K562 (cell line): Measurements from ENCODE around the gene PPP4R3A. TPM values are rescaled to one million over a fixed set of nuclear protein-coding genes. Genes with fewer than 3 reads are reported as not detected.

ENCODE experiments used
- ATAC-seq: fragments of 200-7000 bp; cut with Tn5 transposase; 3 replicates; pipeline ENCODE4 v1.9.1; 2020; ENCODE audit warnings: moderate library complexity
- BruUV-seq: library from RNA; stranded (reverse); fragments of 400-500 nt; replicated peaks from 2 replicates; lab custom pipeline; 2021; lab: Mats Ljungman, UMichigan
- CTCF ChIA-PET: fragments of 300-600 bp; formaldehyde crosslinking; extraction: SDS; loops from one replicate; lab custom pipeline; 2021; ENCODE audit warnings: low intra/inter-chr PET ratio; lab: Yijun Ruan, JAX
- POLR2A ChIA-PET: fragments of 300-600, 350-650 bp; sonication (Branson Sonifier 250); formaldehyde crosslinking; extraction: SDS; loops from one replicate; lab custom pipeline; 2021; ENCODE audit warnings: antibody characterized with exemption, inconsistent platforms; lab: Yijun Ruan, JAX
- DNase-seq, 4 experiments: peaks; one replicate each; pipeline versions ENCODE4 v3.0.0 to v3.0.0-alpha.2; 2011 to 2018; ENCODE audit warnings: low spot score in 3 of 4, mixed read lengths in 3 of 4; ENCODE audit errors: extremely low read depth in 1 of 4
- FAIRE-seq: peaks from 2 replicates; lab custom pipeline; 2011; peaks lifted over from hg19 to GRCh38; lab: Jason Lieb, UNC
- H2AFZ ChIP-seq: 2 replicates; pipeline ENCODE4 v1.6.0; 2011; ENCODE audit warnings: low read depth, low read length, control low read depth, inconsistent platforms
- H3K27ac ChIP-seq: fragments of 200-600 bp; 3 replicates; pipeline ENCODE4 v1.8.0; 2011; ENCODE audit warnings: low read depth, mild to moderate bottlenecking, control low read depth, inconsistent platforms, low read length, moderate library complexity, mixed read lengths; ENCODE audit errors: extremely low read depth
- H3K27me3 ChIP-seq, 2 experiments: fragments of 300-600 bp in 1 of 2; 2 replicates in 1 of 2; 3 replicates in 1 of 2; pipeline versions ENCODE4 v1.6.0 to v1.8.0; 2011; ENCODE audit warnings: inconsistent platforms in 2 of 2, low read length in 2 of 2, mild to moderate bottlenecking in 1 of 2, mixed read lengths in 1 of 2, moderate library complexity in 1 of 2; ENCODE audit not compliant: control insufficient read depth in 2 of 2, insufficient read depth in 2 of 2
- H3K36me3 ChIP-seq: fragments of 300-600 bp; 3 replicates; pipeline ENCODE4 v1.8.0; 2011; ENCODE audit warnings: mild to moderate bottlenecking, low read length, inconsistent platforms; ENCODE audit not compliant: control insufficient read depth, insufficient read depth
- H3K4me1 ChIP-seq, 2 experiments: fragments of 200-600 bp in 1 of 2; replicated peaks in 1 of 2; 2 replicates in 1 of 2; 3 replicates in 1 of 2; pipeline versions ENCODE4 v1.5.1 to v1.8.0; 2011; ENCODE audit warnings: inconsistent platforms in 2 of 2, low read length in 2 of 2, mild to moderate bottlenecking in 1 of 2, mixed read lengths in 1 of 2, moderate library complexity in 1 of 2; ENCODE audit not compliant: control insufficient read depth in 2 of 2, insufficient read depth in 2 of 2
- H3K4me2 ChIP-seq: 2 replicates; pipeline ENCODE4 v1.6.1; 2011; ENCODE audit warnings: low read length, control low read depth, inconsistent platforms, mixed read lengths; ENCODE audit not compliant: insufficient read depth
- H3K4me3 ChIP-seq: fragments of 200-600 bp; sonication (generic), shearing (Covaris generic); 2 replicates; pipeline ENCODE4 v1.5.1; 2016; ENCODE audit warnings: control low read depth, inconsistent platforms
- H3K79me2 ChIP-seq: fragments of 200-600 bp; 3 replicates; pipeline ENCODE4 v1.8.0; 2011; ENCODE audit warnings: low read length, inconsistent platforms; ENCODE audit not compliant: control insufficient read depth, insufficient read depth
- H3K9ac ChIP-seq, 2 experiments: 2 replicates each; pipeline versions ENCODE4 v1.6.0 to v1.6.1; 2011; ENCODE audit warnings: low read depth in 2 of 2, low read length in 2 of 2, control low read depth in 1 of 2, inconsistent platforms in 1 of 2, mild to moderate bottlenecking in 1 of 2, mixed read lengths in 1 of 2; ENCODE audit not compliant: insufficient read depth in 1 of 2
- H3K9me1 ChIP-seq: one replicate; pipeline ENCODE4 v1.6.0; 2011; ENCODE audit warnings: inconsistent platforms, mild to moderate bottlenecking, low read length, moderate library complexity; ENCODE audit not compliant: control insufficient read depth, insufficient read depth
- H3K9me3 ChIP-seq: replicated peaks from 2 replicates; pipeline ENCODE4 v1.5.1; 2011; ENCODE audit warnings: low read depth, low read length, inconsistent platforms; ENCODE audit not compliant: control insufficient read depth, insufficient read depth
- H4K20me1 ChIP-seq: replicated peaks from 2 replicates; pipeline ENCODE4 v1.6.1; 2011; ENCODE audit warnings: low read length, inconsistent platforms, mixed read lengths; ENCODE audit not compliant: control insufficient read depth, insufficient read depth
- ETS1 ChIP-seq: conservative IDR thresholded peaks from 2 replicates; pipeline ENCODE4 v1.6.1; 2011; ENCODE audit warnings: low read depth, mild to moderate bottlenecking, low read length; ENCODE audit not compliant: control insufficient read depth
- MNT ChIP-seq, 2 experiments: fragments of 450-650 bp; conservative IDR thresholded peaks; 2 replicates each; pipeline ENCODE4 v1.6.1; 2017; ENCODE audit warnings: mild to moderate bottlenecking in 2 of 2, moderate library complexity in 2 of 2
- NBN ChIP-seq: fragments of 450-650 bp; IDR thresholded peaks from 2 replicates; pipeline ENCODE4 v1.6.1; 2016; ENCODE audit warnings: low read depth, mild to moderate bottlenecking
- RBM22 ChIP-seq: fragments of 200-400 bp; formaldehyde crosslinking; IDR thresholded peaks from 2 replicates; pipeline ENCODE4 v1.6.1; 2018; ENCODE audit warnings: low read length, low read depth; ENCODE audit not compliant: poor library complexity, severe bottlenecking
- RBM34 ChIP-seq: fragments of 200-400 bp; formaldehyde crosslinking; IDR thresholded peaks from 2 replicates; pipeline ENCODE4 v1.6.1; 2018; ENCODE audit warnings: low read length, borderline replicate concordance; ENCODE audit not compliant: insufficient read depth
- ZNF165 ChIP-seq: fragments of 250-450 bp; sonication (Bioruptor Pico); IDR thresholded peaks from 2 replicates; pipeline ENCODE4 v1.4.0; 2020; ENCODE audit warnings: borderline replicate concordance
- ZNF699 ChIP-seq: fragments of 250-450 bp; sonication (Bioruptor Pico); IDR thresholded peaks from 2 replicates; pipeline ENCODE4 v1.8.0; 2021; ENCODE audit warnings: mild to moderate bottlenecking, moderate library complexity; ENCODE audit not compliant: insufficient replicate concordance
- ZNF778 ChIP-seq: fragments of 450-650 bp; formaldehyde crosslinking; IDR thresholded peaks from 2 replicates; pipeline ENCODE4 v1.4.0; 2020; ENCODE audit warnings: mild to moderate bottlenecking, moderate library complexity
- WGBS: fragments of 100-300 bp; shearing (Covaris generic); methylation state at CpG from one replicate; pipeline ENCODE4 v1.1.6; 2016; ENCODE audit warnings: low coverage, mixed read lengths; ENCODE audit not compliant: insufficient coverage; ENCODE audit errors: missing lambda C conversion rate; 5-methylcytosine and 5-hydroxymethylcytosine counted together
- in situ Hi-C: fragments of 300-500 bp; cut with MboI; formaldehyde crosslinking; loops from 4 replicates; pipeline ENCODE4 v1.15.0; 2018; ENCODE audit warnings: inconsistent platforms, mixed read lengths
- intact Hi-C: fragments of 100-400 bp; cut with micrococcal nuclease; formaldehyde crosslinking; loops from 2 replicates; pipeline ENCODE4 v1.14.2; 2022
- polyA plus RNA-seq, 8 experiments: library from polyadenylated mRNA; depleted of rRNA in 4 of 8; stranded (reverse) in 5 of 8; unstranded in 3 of 8; fragments of >200 nt; fragmentation: Nextera tagmentation in 2 of 8; fragmentation: Illumina TruSeq in 1 of 8; extraction: Ambion mirVana in 2 of 8; extraction: Trizol in 1 of 8; gene quantifications; 2 replicates each; pipeline versions ENCODE4 v1.2.1 to v1.2.3, GENCODE V29; 2011 to 2014; ENCODE audit warnings: inconsistent platforms in 1 of 8, missing spikeins in 1 of 8
- total RNA-seq, 7 experiments: library from RNA; depleted of rRNA in 6 of 7; stranded (reverse); fragments of >200 nt in 6 of 7; fragmentation: Illumina TruSeq in 2 of 7; extraction: Trizol in 2 of 7; gene quantifications; 2 replicates each; pipeline versions ENCODE4 v1.2.1 to v1.2.3, GENCODE V29; 2011 to 2021; ENCODE audit warnings: low replicate concordance in 1 of 7
- TF ChIP-seq, protein P1 (sequence below): fragments of 250-450 bp; sonication (Bioruptor Pico); IDR thresholded peaks from 2 replicates; pipeline ENCODE4 v1.4.0; 2020

Gene PPP4R3A
- total and polyA plus RNA-seq, 9 of the 15 experiments (the other 6 are each of a cell fraction or from before 2014, with no cell fraction given) = 9.5 to 54.9 (median 44.9) TPM

DNA sequence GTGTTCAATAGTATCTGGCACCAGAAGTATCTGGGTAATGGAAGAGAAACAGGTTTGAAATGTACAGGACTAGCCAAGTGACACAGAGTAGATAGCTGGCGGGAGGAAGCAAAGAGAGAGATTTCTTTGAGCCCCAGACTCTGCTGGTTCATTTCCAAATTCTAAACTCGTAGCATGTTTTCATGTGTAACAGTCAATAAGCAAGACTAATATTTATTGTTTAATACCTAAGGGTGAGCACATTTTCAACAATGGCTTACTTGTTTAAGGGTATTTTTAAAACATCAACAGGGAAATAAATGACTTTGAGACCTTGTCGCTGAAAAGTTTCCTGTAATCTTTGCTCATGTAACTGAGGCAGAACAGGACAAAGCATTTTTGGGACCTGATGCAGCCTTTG is 80.7 kb downstream of the PPP4R3A start:
- H3K36me3 ChIP-seq = peaks cover 5% of the 10 kb centered on the region; the same call in 1 of the 3 replicates
- DNase-seq = no peak
- no peak for ATAC-seq
- no peaks in the 10 kb centered on the region for H3K27me3 ChIP-seq
- no peak overlapping the region for H3K4me3 ChIP-seq
- no peak for FAIRE-seq
- ChIA-PET POLR2A (no interaction called here), CTCF (no interaction called here)
- H3K9me3 ChIP-seq = no peaks in the 10 kb centered on the region
- no peak overlapping the region for H2AFZ ChIP-seq
- no TSS peak for BruUV-seq
- H3K27ac ChIP-seq = no peak overlapping the region
- 87% methylated on average over 3 of the region's 3 CpGs for WGBS
- H3K9ac ChIP-seq = no peak overlapping the region
- H3K4me2 ChIP-seq = no peak overlapping the region
- H3K79me2 ChIP-seq = peaks cover 51% of the 10 kb centered on the region
- no peaks in the 10 kb centered on the region for H4K20me1 ChIP-seq
- intact Hi-C loops (no loop called here), in situ Hi-C loops (loop anchor here (5.0 to 10.0 kb wide), 2 partner anchors 87 to 105 kb away; no protein-coding TSS in a partner anchor)
- H3K4me1 ChIP-seq = peaks cover 0 to 10% of the 10 kb centered on the region in 2 experiments; a peak in 3 of 5 replicates
- no peaks in the 10 kb centered on the region for H3K9me1 ChIP-seq
- no peak for TF ChIP-seq ZNF699 (CRISPR knock-in tag)
- TF ChIP-seq MNT (conservative IDR thresholded peaks at IDR 0.05) = no peak
- no peak for TF ChIP-seq ZNF165 (CRISPR knock-in tag)
- TF ChIP-seq ETS1 = no peak
- no peak for TF ChIP-seq RBM22
- no peak for TF ChIP-seq ZNF778 (CRISPR knock-in tag)
- no peak for TF ChIP-seq NBN
- TF ChIP-seq, protein P1, sequence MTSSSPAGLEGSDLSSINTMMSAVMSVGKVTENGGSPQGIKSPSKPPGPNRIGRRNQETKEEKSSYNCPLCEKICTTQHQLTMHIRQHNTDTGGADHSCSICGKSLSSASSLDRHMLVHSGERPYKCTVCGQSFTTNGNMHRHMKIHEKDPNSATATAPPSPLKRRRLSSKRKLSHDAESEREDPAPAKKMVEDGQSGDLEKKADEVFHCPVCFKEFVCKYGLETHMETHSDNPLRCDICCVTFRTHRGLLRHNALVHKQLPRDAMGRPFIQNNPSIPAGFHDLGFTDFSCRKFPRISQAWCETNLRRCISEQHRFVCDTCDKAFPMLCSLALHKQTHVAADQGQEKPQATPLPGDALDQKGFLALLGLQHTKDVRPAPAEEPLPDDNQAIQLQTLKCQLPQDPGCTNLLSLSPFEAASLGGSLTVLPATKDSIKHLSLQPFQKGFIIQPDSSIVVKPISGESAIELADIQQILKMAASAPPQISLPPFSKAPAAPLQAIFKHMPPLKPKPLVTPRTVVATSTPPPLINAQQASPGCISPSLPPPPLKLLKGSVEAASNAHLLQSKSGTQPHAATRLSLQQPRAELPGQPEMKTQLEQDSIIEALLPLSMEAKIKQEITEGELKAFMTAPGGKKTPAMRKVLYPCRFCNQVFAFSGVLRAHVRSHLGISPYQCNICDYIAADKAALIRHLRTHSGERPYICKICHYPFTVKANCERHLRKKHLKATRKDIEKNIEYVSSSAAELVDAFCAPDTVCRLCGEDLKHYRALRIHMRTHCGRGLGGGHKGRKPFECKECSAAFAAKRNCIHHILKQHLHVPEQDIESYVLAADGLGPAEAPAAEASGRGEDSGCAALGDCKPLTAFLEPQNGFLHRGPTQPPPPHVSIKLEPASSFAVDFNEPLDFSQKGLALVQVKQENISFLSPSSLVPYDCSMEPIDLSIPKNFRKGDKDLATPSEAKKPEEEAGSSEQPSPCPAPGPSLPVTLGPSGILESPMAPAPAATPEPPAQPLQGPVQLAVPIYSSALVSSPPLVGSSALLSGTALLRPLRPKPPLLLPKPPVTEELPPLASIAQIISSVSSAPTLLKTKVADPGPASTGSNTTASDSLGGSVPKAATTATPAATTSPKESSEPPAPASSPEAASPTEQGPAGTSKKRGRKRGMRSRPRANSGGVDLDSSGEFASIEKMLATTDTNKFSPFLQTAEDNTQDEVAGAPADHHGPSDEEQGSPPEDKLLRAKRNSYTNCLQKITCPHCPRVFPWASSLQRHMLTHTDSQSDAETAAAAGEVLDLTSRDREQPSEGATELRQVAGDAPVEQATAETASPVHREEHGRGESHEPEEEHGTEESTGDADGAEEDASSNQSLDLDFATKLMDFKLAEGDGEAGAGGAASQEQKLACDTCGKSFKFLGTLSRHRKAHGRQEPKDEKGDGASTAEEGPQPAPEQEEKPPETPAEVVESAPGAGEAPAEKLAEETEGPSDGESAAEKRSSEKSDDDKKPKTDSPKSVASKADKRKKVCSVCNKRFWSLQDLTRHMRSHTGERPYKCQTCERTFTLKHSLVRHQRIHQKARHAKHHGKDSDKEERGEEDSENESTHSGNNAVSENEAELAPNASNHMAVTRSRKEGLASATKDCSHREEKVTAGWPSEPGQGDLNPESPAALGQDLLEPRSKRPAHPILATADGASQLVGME (CRISPR knock-in tag) = no peak
- TF ChIP-seq RBM34 = no peak
